ENCODE data around the gene TNRC6C.

TNRC6C gene

GRCh38 chr17:77916264-77916663 lies 42.2 kb upstream of the TNRC6C start:
- TF ChIP-seq CTCF (IDR thresholded peaks at IDR 0.05; ENCODE audit: low read depth, low read length, missing control alignments): no peak
- no peak overlapping the region for H3K4me3 ChIP-seq (ENCODE audit: low read depth, low read length)
- in situ Hi-C loops (cut with HindIII; ENCODE audit: low sequenced_read_pairs): no loop called here

GRCh38 chr17:77916703-77917481 lies 41.6 kb upstream of the TNRC6C start:
- in situ Hi-C loops (cut with HindIII; ENCODE audit: low sequenced_read_pairs): no loop called here
- H3K4me3 ChIP-seq (ENCODE audit: low read depth, low read length): no peak overlapping the region
- no peak for DNase-seq (ENCODE audit: low read depth)
- TF ChIP-seq CTCF (IDR thresholded peaks at IDR 0.05; ENCODE audit: low read depth, low read length, missing control alignments): no peak

More at GRCh38 chr17:77916264-77916663, 42.2 kb upstream of the TNRC6C start:
- no peak for DNase-seq (ENCODE audit: low read depth)

DNA sequence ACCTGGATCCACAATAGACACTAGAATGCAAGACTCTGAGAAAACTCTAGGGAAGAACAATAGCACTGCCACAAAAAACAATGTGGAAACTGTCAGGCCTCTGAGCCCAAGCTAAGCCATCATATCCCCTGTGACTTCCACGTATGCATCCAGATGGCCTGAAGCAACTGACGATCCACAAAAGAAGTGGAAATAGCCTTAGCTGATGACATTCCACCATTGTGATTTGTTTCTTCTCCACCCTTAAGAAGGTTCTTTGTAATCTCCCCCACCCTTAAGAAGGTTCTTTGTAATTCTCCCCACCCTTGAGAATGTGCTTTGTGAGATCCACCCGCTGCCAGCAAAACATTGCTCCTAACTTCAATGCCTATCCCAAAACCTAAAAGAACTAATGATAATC lies 39.2 kb upstream of the TNRC6C start:
- DNase-seq (ENCODE audit: low read depth): no peak
- no peak for TF ChIP-seq CTCF (IDR thresholded peaks at IDR 0.05; ENCODE audit: low read depth, low read length, missing control alignments)
- in situ Hi-C loops (cut with HindIII; ENCODE audit: low sequenced_read_pairs): no loop called here
- no peak overlapping the region for H3K4me3 ChIP-seq (ENCODE audit: low read depth, low read length)

GRCh38 chr17:77923135-77923534 lies 35.4 kb upstream of the TNRC6C start:
- in situ Hi-C loops (cut with HindIII; ENCODE audit: low sequenced_read_pairs): no loop called here
- no peak for DNase-seq (ENCODE audit: low read depth)
- no peak overlapping the region for H3K4me3 ChIP-seq (ENCODE audit: low read depth, low read length)
- TF ChIP-seq CTCF (IDR thresholded peaks at IDR 0.05; ENCODE audit: low read depth, low read length, missing control alignments): no peak

DNA sequence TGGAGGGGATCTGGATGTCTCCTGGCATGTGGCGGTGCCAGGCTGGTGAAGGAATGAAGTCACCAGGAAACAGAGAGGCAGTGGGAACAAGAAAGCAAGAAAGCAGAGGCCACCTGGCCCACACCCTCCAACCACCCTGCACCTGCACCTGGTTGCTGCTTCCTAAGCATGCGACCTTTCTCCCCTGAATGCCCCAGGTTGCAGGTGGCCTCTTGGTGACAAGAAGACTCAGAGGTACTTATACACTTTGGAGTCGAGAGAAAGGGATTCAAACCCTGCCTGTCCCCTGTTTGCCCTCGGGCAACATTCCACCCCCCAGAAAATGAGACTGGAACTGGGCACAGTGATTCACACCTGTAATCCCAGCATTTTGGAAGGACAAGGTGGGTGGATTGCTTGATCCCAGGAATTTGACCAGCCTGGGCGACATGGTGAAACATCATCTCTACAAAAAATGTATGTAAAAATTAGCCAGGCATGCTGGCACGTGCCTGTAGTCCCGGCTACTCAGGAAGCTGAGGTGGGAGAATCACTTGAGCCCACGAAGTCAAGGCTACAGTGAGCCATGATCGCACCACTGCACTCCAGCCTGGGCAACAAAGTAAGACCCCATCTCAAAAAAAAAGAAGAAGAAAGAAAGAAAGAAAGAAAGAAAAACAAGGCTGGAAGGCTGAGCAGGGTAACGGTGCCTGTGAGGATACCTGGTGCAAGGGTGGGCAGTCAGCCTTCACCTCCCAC lies 34.6 kb upstream of the TNRC6C start:
- no peak for TF ChIP-seq CTCF (IDR thresholded peaks at IDR 0.05; ENCODE audit: low read depth, low read length, missing control alignments)
- no peak for DNase-seq (ENCODE audit: low read depth)
- in situ Hi-C loops (cut with HindIII; ENCODE audit: low sequenced_read_pairs): no loop called here
- no peak overlapping the region for H3K4me3 ChIP-seq (ENCODE audit: low read depth, low read length)

- H3K4me3 ChIP-seq (ENCODE audit: low read depth, low read length): no peak overlapping the region
- DNase-seq (ENCODE audit: low read depth): peak; percentile 79
- in situ Hi-C loops (cut with HindIII; ENCODE audit: low sequenced_read_pairs): no loop called here
- no peak for TF ChIP-seq CTCF (IDR thresholded peaks at IDR 0.05; ENCODE audit: low read depth, low read length, missing control alignments)
Observed at GRCh38 chr17:77924757-77925336, 33.7 kb upstream of the TNRC6C start.
